ENCODE measurements around the gene RIC3. TPM values are rescaled to one million over a fixed set of nuclear protein-coding genes. Genes with fewer than 3 reads are reported as not detected.
A peak's percentile ranks its signal among the peaks of the same experiment; 100 is the strongest.

The RIC3 gene
- total RNA-seq, 1 donor from 2014 or later = 12.9 TPM

- Histone ChIP-seq H3K4me3 (no peak overlapping the region), H3K27ac (no peak overlapping the region), H3K36me3 (no peaks in the 10 kb centered on the region), H3K9me3 (no peaks in the 10 kb centered on the region), H3K4me1 (peaks cover 11% of the 10 kb centered on the region), H3K27me3 (no peaks in the 10 kb centered on the region)
- intact Hi-C loops (cut with DNase I) = no loop called here
- DNase-seq = no peak
- no peak for ATAC-seq
- TF ChIP-seq, protein P1, sequence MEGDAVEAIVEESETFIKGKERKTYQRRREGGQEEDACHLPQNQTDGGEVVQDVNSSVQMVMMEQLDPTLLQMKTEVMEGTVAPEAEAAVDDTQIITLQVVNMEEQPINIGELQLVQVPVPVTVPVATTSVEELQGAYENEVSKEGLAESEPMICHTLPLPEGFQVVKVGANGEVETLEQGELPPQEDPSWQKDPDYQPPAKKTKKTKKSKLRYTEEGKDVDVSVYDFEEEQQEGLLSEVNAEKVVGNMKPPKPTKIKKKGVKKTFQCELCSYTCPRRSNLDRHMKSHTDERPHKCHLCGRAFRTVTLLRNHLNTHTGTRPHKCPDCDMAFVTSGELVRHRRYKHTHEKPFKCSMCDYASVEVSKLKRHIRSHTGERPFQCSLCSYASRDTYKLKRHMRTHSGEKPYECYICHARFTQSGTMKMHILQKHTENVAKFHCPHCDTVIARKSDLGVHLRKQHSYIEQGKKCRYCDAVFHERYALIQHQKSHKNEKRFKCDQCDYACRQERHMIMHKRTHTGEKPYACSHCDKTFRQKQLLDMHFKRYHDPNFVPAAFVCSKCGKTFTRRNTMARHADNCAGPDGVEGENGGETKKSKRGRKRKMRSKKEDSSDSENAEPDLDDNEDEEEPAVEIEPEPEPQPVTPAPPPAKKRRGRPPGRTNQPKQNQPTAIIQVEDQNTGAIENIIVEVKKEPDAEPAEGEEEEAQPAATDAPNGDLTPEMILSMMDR (IDR thresholded peaks at IDR 0.05) = no peak
Measured at GRCh38 chr11:8066036-8066910, 102.6 kb downstream of the RIC3 start.

DNA sequence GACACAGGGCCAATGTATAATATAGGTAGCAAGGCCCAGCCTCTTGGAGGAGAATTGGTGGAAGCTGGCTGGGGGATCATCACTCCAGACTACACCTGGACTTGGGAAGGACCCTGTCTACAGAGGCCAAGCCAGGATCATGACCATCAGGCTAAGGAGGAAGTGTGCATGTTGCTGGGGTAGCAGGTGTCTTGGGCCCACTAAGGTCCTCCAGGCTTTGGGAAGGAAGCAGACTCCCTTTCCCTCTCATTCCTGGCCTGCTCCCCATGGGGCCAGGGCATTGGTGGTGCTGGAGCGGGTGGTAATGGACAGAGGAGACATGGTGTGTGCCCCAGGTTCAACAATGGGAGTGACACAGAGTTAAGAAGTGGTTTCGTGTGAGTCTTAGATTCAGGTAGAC is 103.8 kb downstream of the RIC3 start:
- intact Hi-C loops (cut with DNase I) = no loop called here

GRCh38 chr11:8063324-8063723 is 105.5 kb downstream of the RIC3 start:
- DNase-seq (no peak), ATAC-seq (no peak)
- no peak overlapping the region for H3K4me3 ChIP-seq
- no peaks in the 10 kb centered on the region for H3K27me3 ChIP-seq
- TF ChIP-seq, protein P1 (IDR thresholded peaks at IDR 0.05) = no peak
- H3K9me3 ChIP-seq = no peaks in the 10 kb centered on the region
- peak overlapping the region; percentile 42 for H3K27ac ChIP-seq
- peaks cover 7% of the 10 kb centered on the region for H3K4me1 ChIP-seq
- intact Hi-C loops (cut with DNase I) = no loop called here
- no peaks in the 10 kb centered on the region for H3K36me3 ChIP-seq

More for the DNA sequence above, 103.8 kb downstream of the RIC3 start:
- H3K4me1 ChIP-seq = peaks cover 11% of the 10 kb centered on the region
- DNase-seq (no peak), ATAC-seq (no peak)
- H3K9me3 ChIP-seq = no peaks in the 10 kb centered on the region
- no peak overlapping the region for H3K27ac ChIP-seq
- TF ChIP-seq, protein P1 (IDR thresholded peaks at IDR 0.05) = no peak
- no peaks in the 10 kb centered on the region for H3K36me3 ChIP-seq
- H3K4me3 ChIP-seq = no peak overlapping the region
- no peaks in the 10 kb centered on the region for H3K27me3 ChIP-seq

- ATAC-seq (no peak), DNase-seq (no peak)
- no peak overlapping the region for H3K4me3 ChIP-seq
- peak overlapping the region; percentile 42 for H3K27ac ChIP-seq
- H3K36me3 ChIP-seq = no peaks in the 10 kb centered on the region
- peaks cover 7% of the 10 kb centered on the region for H3K4me1 ChIP-seq
- intact Hi-C loops (cut with DNase I) = no loop called here
- no peaks in the 10 kb centered on the region for H3K9me3 ChIP-seq
- TF ChIP-seq, protein P1 (IDR thresholded peaks at IDR 0.05) = no peak
- H3K27me3 ChIP-seq = no peaks in the 10 kb centered on the region
Measured at GRCh38 chr11:8062781-8063257, 106.0 kb downstream of the RIC3 start.

- Histone ChIP-seq H3K27me3 (no peaks in the 10 kb centered on the region), H3K36me3 (no peaks in the 10 kb centered on the region), H3K4me1 (peaks cover 7% of the 10 kb centered on the region), H3K4me3 (no peak overlapping the region), H3K27ac (no peak overlapping the region), H3K9me3 (no peaks in the 10 kb centered on the region)
- TF ChIP-seq, protein P1 (IDR thresholded peaks at IDR 0.05) = no peak
- no peak for ATAC-seq
- DNase-seq = no peak
- intact Hi-C loops (cut with DNase I) = no loop called here
Measured at GRCh38 chr11:8061555-8062428, 107.0 kb downstream of the RIC3 start.
